Type B pancreatic cell (in vitro differentiated cells): ENCODE results near the gene GMDS. TPM values are rescaled to one million over a fixed set of nuclear protein-coding genes. Genes with fewer than 3 reads are reported as not detected.

ENCODE experiments used
- DNase-seq: peaks from one replicate; pipeline ENCODE4 v3.0.0; 2021; ENCODE audit warnings: mixed read lengths; ENCODE audit not compliant: unreplicated experiment; ENCODE audit errors: extremely low spot score
- H3K27ac Mint-ChIP-seq: 2 replicates; pipeline ENCODE4 v1.8.0; 2021; ENCODE audit warnings: mild to moderate bottlenecking, mixed read lengths
- H3K27me3 Mint-ChIP-seq: 2 replicates; pipeline ENCODE4 v1.8.0; 2021; ENCODE audit warnings: mixed read lengths
- H3K36me3 Mint-ChIP-seq: 2 replicates; pipeline ENCODE4 v1.8.0; 2021; ENCODE audit warnings: mixed read lengths
- H3K4me1 Mint-ChIP-seq: one replicate; pipeline ENCODE4 v1.8.0; 2021; ENCODE audit warnings: mixed read lengths; ENCODE audit not compliant: unreplicated experiment
- H3K4me3 Mint-ChIP-seq: 2 replicates; pipeline ENCODE4 v1.8.0; 2021; ENCODE audit warnings: mild to moderate bottlenecking, mixed read lengths
- H3K9me3 Mint-ChIP-seq: 2 replicates; pipeline ENCODE4 v1.8.0; 2021; ENCODE audit warnings: mixed read lengths
- CTCF ChIP-seq: fragments of 200-600 bp; sonication (generic); conservative IDR thresholded peaks from 2 replicates; pipeline ENCODE4 v1.5.0; 2021; ENCODE audit warnings: antibody characterized with exemption, mild to moderate bottlenecking
- total RNA-seq: library from RNA; stranded (reverse); gene quantifications from 2 replicates; pipeline ENCODE4 v1.2.1, GENCODE V29; 2021; ENCODE audit warnings: low replicate concordance

GMDS gene
- total RNA-seq, 1 donor from 2014 or later = 41.3 TPM

GRCh38 chr6:1834646-1835516 lies 410.5 kb downstream of the GMDS start:
- no peak for TF ChIP-seq CTCF
- no peaks in the 10 kb centered on the region for H3K9me3 Mint-ChIP-seq
- H3K27me3 Mint-ChIP-seq = peaks cover 14% of the 10 kb centered on the region
- H3K36me3 Mint-ChIP-seq = no peaks in the 10 kb centered on the region
- no peak overlapping the region for H3K27ac Mint-ChIP-seq
- no peak overlapping the region for H3K4me3 Mint-ChIP-seq
- no peak for DNase-seq
- H3K4me1 Mint-ChIP-seq = peaks cover 73% of the 10 kb centered on the region

- DNase-seq = no peak
- Mint-ChIP-seq H3K9me3 (no peaks in the 10 kb centered on the region), H3K36me3 (no peaks in the 10 kb centered on the region), H3K4me3 (no peak overlapping the region), H3K27ac (no peak overlapping the region), H3K27me3 (peaks cover 12% of the 10 kb centered on the region), H3K4me1 (peaks cover 67% of the 10 kb centered on the region)
- TF ChIP-seq CTCF = no peak
Measured at GRCh38 chr6:1834207-1834606, 411.2 kb downstream of the GMDS start.

- Mint-ChIP-seq H3K4me3 (peak overlapping the region; percentile 70), H3K36me3 (peaks cover 8% of the 10 kb centered on the region), H3K27ac (no peak overlapping the region), H3K4me1 (peaks cover 56% of the 10 kb centered on the region), H3K9me3 (peaks cover 4% of the 10 kb centered on the region), H3K27me3 (peaks cover 12% of the 10 kb centered on the region)
- no peak for DNase-seq
- no peak for TF ChIP-seq CTCF
Measured at GRCh38 chr6:1832844-1833787, 412.3 kb downstream of the GMDS start.

GRCh38 chr6:1832358-1832757 lies 413.0 kb downstream of the GMDS start:
- no peak for DNase-seq
- H3K36me3 Mint-ChIP-seq = peaks cover 13% of the 10 kb centered on the region
- H3K4me3 Mint-ChIP-seq = no peak overlapping the region
- H3K4me1 Mint-ChIP-seq = peaks cover 48% of the 10 kb centered on the region
- peaks cover 9% of the 10 kb centered on the region for H3K27me3 Mint-ChIP-seq
- peaks cover 11% of the 10 kb centered on the region for H3K9me3 Mint-ChIP-seq
- no peak overlapping the region for H3K27ac Mint-ChIP-seq
- TF ChIP-seq CTCF = no peak

- Mint-ChIP-seq H3K4me1 (peaks cover 14% of the 10 kb centered on the region), H3K9me3 (peaks cover 11% of the 10 kb centered on the region), H3K4me3 (no peak overlapping the region), H3K27me3 (peaks cover 4% of the 10 kb centered on the region), H3K27ac (no peak overlapping the region), H3K36me3 (peaks cover 22% of the 10 kb centered on the region)
- no peak for DNase-seq
- TF ChIP-seq CTCF = no peak
Measured at GRCh38 chr6:1827984-1828793, 417.2 kb downstream of the GMDS start.
